ENCODE data around the gene MYO1F. TPM values are rescaled to one million over a fixed set of nuclear protein-coding genes. Genes with fewer than 3 reads are reported as not detected.

Gene MYO1F
- total and polyA plus RNA-seq, 2 of the 13 experiments (the other 11 are each of a cell fraction or from before 2014, with no cell fraction given) = 0.09 to 0.13 TPM

- TF ChIP-seq ZNF557 (CRISPR knock-in tag; IDR thresholded peaks at IDR 0.05) = no peak
- peak; percentile 12; the same call in 1 of the 2 replicates for TF ChIP-seq REPIN1 (CRISPR knock-in tag; IDR thresholded peaks at IDR 0.05; ENCODE audit: borderline replicate concordance, low read depth)
- TF ChIP-seq BCL6 (CRISPR knock-in tag; IDR thresholded peaks at IDR 0.05) = 0 out of 2 replicates have a peak, but pooled peaks have one; percentile 15
- no peak for TF ChIP-seq CAMTA2 (CRISPR knock-in tag; IDR thresholded peaks at IDR 0.05; ENCODE audit: borderline replicate concordance)
- no peak for TF ChIP-seq ZNF225 (CRISPR knock-in tag; IDR thresholded peaks at IDR 0.05)
- peak; percentile 39; the same call in 1 of the 2 replicates for TF ChIP-seq ZNF574 (CRISPR knock-in tag; IDR thresholded peaks at IDR 0.05)
- no peak for TF ChIP-seq ZBTB2 (CRISPR knock-in tag; IDR thresholded peaks at IDR 0.05; ENCODE audit: low read depth)
- TF ChIP-seq ZNF766 (CRISPR knock-in tag; IDR thresholded peaks at IDR 0.05; ENCODE audit: borderline replicate concordance) = no peak
- peak; percentile 25; the same call in 1 of the 2 replicates for TF ChIP-seq ELF3 (CRISPR knock-in tag; IDR thresholded peaks at IDR 0.05)
- peak; percentile 2; the same call in 1 of the 2 replicates for TF ChIP-seq ZNF335 (CRISPR knock-in tag; IDR thresholded peaks at IDR 0.05)
Observed at GRCh38 chr19:8525401-8525684, 51.9 kb downstream of the MYO1F start (continued).

GRCh38 chr19:8519388-8519787 lies 57.9 kb downstream of the MYO1F start:
- intact Hi-C loops (cut with micrococcal nuclease; ENCODE audit: unreplicated experiment) (no loop called here), in situ Hi-C loops (cut with HindIII; ENCODE audit: extremely low pct_ligation_motif_present, low pct_unique_long_range_greater_than_20kb) (no loop called here)
- ChIA-PET CTCF (ENCODE audit: low intra/inter-chr PET ratio, low total read pairs) (no interaction called here), POLR2A (interaction anchor here (1.1 kb wide), 1 partner anchor 75 kb away, joined by 5 read pairs; the partner anchor contains the start of gene HNRNPM)
- Histone ChIP-seq H2AFZ (ENCODE audit: low read length) (no peak overlapping the region), H3K27ac (ENCODE audit: extremely low read length, insufficient read depth, low read length) (no peak overlapping the region), H4K20me1 (ENCODE audit: insufficient read depth, low read length) (no peaks in the 10 kb centered on the region), H3K9me3 (ENCODE audit: low read length) (no peaks in the 10 kb centered on the region), H3K4me3 (replicated peaks in 1 of 3; ENCODE audit: insufficient read depth in 1 of 3, low read depth in 2 of 3, low read length in 3 of 3) (no peak overlapping the region), H3K79me2 (ENCODE audit: insufficient read depth, low read length) (no peaks in the 10 kb centered on the region), H3K27me3 (ENCODE audit: control insufficient read depth in 1 of 2, insufficient read depth in 2 of 2, low read length in 2 of 2) (0 out of 5 replicates have a peak, but pooled peaks cover 0 to 2% of the 10 kb centered on the region in 2 experiments), H3K4me1 (ENCODE audit: insufficient read depth, low read length) (peaks cover 35% of the 10 kb centered on the region), H3K9ac (ENCODE audit: insufficient read depth, low read depth, low read length) (no peak overlapping the region), H3K4me2 (ENCODE audit: low read depth, low read length) (no peak overlapping the region), H3K36me3 (replicated peaks in 1 of 2; ENCODE audit: control insufficient read depth in 1 of 2, insufficient read depth in 2 of 2, low read length in 2 of 2) (no peaks in the 10 kb centered on the region)
- ATAC-seq (no peak), FAIRE-seq (no peak), DNase-seq (ENCODE audit: low spot score) (no peak)
- no TSS peak for BruUV-seq (replicated peaks)
- 69% methylated on average over 6 of the region's 6 CpGs for WGBS (ENCODE audit: low lambda C conversion rate)
- TF ChIP-seq ZNF121 (CRISPR knock-in tag; IDR thresholded peaks at IDR 0.05) (peak; percentile 64; the same call in 1 of the 2 replicates), LRRFIP1 (CRISPR knock-in tag; conservative IDR thresholded peaks at IDR 0.05) (no peak), TAF15 (IDR thresholded peaks at IDR 0.05; ENCODE audit: low read depth, low read length, poor library complexity, severe bottlenecking) (no peak), ZNF768 (CRISPR knock-in tag; IDR thresholded peaks at IDR 0.05) (no peak), ZNF225 (CRISPR knock-in tag; IDR thresholded peaks at IDR 0.05) (no peak), PHF8 (CRISPR knock-in tag; IDR thresholded peaks at IDR 0.05) (no peak)

All from HepG2 (cell line).